NCI-H748 (cell line): Measurements from ENCODE around the gene ALPP.
A peak's percentile ranks its signal among the peaks of the same experiment; 100 is the strongest.
"Not testable (repeated sequence)": the region's sequence is repeated elsewhere in the genome, so short reads cannot be mapped to it uniquely, and the experiment has no call there.

Experiments
- DNase-seq: peaks from one replicate; lab custom pipeline; 2025; ENCODE audit not compliant: unreplicated experiment; lab: John Stamatoyannopoulos, UW

The ALPP gene

DNA sequence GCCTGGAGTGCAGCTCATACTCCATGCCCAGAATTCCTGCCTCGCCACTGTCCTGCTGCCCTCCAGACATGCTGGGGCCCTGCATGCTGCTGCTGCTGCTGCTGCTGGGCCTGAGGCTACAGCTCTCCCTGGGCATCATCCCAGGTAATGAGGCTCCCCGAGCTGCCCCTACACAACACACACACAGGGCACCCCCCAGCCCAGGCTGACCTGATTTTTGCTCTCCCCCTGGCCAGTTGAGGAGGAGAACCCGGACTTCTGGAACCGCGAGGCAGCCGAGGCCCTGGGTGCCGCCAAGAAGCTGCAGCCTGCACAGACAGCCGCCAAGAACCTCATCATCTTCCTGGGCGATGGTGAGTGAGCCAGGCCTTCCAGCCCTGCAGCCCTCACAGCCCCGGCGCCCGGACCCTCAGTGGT, at the start of gene ALPP:
Gene ALPP, plus strand, starts transcription at position 17 of the 417 bp plus-strand sequence. Its CDS starts 52 bp downstream, at position 69.
- not testable (repeated sequence) for DNase-seq

DNA sequence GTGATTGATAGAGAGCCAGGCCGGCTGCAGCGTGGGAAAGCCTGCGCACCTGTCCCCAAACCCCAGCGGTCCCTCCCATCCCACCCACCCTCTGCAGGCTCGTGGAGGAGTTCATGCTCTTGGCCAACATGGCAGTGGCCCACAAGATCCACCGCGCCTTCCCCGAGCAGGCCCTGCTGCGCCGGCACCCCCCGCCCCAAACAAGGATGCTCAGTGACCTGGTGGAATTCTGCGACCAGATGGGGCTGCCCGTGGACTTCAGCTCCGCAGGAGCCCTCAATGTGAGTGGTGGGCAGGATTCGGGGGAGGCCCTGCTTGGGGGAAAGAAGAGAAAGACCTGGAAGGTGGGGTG, 48.9 kb upstream of the ALPP start:
- DNase-seq, result no peak

DNA sequence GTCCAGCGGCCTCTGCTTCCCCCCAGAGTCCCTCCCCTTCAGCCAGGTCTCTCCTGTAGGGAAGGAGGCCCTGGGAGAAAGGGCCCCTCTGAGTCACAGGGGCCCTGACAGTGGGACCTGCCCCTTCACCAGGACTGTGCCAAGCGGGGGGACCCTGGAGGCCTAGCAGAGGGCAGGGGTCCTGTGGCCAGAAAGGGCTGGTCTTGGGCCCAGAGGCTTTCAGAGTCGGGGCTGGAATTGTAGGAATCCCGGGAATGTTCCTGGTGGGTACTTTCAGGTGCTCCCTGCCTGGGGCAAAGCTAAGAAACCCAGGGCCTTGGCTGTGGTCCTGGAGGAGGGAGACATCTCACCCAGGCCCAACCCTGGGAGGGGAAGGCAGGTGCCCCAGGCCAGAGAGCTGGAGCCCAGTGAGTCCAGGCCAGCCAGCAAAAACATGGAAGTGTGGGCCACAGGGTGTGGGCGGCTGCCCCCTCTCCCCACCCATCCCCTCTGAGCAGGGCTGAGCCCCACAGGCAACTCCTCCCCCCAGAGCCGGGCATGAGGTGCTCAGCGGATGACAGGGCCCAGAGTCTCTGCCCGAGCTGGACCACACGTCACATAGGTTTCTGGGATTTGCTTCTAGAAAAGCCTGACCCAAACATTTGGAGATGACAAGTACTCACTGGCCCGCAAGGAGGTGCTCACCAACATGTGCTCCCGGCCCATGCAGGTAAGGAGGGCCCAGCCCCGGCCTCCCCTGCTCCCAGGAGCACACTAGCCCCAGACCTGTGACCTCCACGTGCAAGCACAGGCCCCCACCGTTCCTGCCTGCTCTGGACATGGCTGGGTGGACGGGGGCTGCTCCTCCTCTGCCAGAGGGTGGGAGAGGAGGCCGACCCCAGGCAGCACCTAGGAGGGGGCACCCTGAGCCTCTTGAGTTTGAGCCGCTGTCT, 48.2 kb upstream of the ALPP start:
- DNase-seq, result no peak

DNA sequence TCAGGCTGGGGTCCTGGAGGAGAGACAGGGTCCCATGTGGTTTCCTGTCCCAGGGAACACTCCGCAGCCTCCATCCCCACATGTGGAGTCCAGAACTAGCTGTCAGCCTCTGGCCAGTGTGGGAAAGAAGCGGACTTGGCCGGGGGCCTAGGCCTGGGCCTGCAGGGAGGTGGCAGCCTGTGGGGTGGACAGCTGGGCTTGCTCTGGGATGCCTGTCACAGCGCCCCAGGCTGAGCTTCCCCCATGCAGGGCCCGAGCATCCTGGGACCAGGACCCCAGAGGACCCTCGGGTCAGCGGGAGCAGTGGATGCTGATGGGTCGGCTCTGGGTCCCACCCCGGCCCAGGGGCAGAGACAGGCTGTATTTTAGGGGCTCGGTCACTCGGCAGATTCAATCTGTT, 47.5 kb upstream of the ALPP start:
- not testable (repeated sequence) for DNase-seq

DNA sequence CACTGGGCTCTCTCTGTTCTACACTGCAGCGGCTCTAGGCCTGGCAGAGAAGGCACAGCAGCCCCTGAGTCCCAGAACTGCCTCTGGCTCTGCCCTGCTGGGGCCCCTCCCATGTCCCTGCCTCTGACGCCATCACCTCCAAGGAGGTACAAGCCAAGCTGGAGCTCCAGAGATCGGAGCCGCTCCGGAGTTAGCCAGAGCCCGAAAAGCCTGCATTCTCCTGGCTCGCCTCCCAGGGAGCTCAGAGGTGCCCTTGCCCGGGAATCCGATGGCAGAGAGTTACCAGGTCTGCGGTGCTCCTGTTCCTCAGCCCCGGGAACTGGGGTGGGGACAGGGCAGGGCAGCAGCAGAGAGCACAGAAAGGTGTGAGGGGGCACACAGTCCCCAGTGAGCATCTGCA, 46.9 kb upstream of the ALPP start:
- DNase-seq, result not testable (repeated sequence)

DNA sequence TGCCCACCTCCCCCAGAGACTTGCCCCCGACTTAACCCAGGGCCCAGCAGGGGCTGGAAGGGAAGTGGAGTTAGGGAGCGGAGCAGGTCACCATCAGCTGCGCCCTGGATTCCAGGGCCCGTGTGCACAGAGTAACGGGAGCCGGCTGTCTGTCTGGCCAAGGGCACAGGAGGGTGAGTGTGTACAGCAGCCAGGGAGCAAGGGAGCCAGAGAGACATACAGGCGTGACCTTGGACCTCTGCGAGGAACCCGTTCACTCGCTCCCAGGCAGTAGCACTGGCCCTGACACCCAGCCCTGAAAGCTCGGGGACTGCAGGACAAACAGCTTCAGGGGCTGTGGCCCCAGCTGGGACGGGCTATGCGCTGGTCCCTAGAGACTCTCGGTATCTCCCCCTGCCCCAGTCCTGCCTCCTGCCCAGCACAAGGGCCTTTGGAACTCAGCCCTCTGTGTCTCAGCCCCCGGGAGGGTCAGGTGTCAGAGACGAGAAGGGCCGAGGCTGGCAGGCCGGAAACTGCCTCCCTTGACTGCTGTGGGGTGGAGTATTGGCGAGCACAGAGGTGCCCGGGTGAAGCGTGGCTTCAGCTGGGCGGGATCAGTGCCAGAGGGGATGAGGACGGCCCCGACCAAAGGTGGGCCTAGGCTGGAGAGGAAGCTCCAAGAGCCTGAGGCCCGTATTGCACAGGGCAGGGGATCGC, 46.2 kb upstream of the ALPP start:
- DNase-seq, result not testable (repeated sequence)

DNA sequence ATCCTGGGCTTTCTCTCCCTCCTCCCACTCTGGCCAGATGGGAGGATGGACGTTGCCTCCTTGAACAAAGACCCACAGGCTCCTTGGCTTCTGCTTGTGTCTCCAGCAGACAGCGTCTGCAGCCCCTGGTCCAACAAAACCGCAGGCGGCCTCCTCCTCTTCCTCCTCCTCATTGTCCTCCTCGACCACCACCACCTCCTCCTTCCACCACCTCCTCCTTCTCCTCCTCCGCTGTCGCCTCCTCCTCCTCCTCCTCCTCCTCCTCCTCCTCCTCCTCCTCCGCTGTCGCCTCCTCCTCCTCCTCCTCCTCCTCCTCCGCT, 45.7 kb upstream of the ALPP start:
- no peak for DNase-seq

DNA sequence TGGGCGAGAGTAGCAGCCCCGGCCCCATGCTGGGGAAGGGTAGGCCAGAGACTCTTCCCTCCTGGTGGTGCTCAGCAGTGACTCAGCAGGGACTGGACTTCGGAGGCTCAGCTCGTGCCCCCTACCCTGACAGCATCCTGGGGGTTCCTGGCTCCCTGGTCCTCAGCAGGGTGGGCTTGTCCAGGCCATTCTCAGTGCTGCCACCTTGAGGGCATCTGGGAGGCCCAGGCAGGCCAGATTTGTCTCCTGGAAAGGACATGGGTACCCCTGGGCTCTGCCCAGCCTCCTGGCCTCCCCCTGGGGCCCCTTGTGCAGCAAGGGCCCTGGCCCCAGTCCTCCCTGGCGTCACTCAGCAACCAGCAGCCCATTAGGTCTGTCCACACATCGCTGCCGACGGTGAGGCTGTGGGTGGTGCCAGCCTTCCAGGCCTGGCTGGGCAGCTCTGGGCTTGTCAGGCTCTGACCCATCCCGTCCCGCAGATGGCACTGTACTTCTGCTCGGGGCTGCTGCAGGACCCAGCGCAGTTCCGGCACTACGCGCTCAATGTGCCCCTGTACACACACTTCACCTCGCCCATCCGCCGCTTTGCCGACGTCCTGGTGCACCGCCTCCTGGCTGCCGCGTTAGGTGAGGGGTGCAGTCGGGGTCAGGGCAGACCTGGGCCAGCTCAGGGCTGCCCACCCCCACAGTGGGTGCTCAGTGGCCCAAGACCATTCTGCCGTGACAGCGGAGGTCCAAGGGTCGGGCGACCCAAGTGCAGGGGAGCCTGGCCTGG, 45.0 kb upstream of the ALPP start:
- peak; percentile 8 for DNase-seq

DNA sequence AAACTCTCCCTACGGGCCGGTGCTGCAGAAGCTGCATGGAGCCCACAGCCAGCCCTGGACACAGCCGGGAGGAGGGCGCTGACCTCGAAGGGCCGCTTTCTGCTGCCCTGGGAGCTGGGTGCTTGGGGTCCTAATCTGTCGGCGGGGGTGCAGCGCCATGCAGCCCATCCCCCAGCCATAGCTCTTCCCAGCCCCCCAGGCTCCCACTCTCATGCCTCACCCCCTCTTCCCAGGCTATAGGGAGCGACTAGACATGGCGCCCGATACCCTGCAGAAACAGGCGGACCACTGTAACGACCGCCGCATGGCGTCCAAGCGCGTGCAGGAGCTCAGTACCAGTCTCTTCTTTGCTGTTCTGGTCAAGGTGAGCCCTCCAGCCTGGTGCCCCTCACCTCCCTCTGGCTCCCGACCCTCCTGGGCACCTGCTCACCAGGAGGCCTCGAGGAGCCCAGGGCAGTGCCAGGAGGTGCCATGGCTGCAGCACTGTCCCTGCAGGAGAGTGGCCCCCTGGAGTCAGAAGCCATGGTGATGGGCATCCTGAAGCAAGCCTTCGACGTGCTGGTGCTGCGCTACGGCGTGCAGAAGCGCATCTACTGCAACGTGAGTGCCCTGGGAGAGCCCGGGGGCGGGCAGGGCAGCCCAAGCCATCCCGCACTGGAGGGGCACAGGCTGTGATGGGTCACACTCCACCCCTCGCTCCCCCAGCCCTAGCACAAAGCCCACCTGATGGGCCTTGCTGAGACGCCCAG, 44.2 kb upstream of the ALPP start:
- DNase-seq, result not testable (repeated sequence)

DNA sequence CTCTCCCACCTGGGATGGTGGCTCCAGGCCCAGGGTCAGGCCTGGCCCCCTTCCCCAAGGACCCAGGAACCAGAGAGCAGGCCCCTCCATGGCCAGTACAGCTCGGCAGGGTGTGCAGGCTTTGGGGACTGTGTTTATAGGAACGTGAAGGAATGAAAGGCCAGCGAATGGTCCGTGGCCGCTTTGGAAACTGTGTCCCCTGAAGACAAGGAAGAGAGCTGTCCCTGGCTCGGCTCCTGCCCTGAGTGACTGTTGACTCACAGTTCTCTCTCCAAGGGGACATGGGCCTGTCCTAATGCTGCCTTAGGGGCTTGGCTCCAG, 43.7 kb upstream of the ALPP start:
- DNase-seq, result not testable (repeated sequence)

DNA sequence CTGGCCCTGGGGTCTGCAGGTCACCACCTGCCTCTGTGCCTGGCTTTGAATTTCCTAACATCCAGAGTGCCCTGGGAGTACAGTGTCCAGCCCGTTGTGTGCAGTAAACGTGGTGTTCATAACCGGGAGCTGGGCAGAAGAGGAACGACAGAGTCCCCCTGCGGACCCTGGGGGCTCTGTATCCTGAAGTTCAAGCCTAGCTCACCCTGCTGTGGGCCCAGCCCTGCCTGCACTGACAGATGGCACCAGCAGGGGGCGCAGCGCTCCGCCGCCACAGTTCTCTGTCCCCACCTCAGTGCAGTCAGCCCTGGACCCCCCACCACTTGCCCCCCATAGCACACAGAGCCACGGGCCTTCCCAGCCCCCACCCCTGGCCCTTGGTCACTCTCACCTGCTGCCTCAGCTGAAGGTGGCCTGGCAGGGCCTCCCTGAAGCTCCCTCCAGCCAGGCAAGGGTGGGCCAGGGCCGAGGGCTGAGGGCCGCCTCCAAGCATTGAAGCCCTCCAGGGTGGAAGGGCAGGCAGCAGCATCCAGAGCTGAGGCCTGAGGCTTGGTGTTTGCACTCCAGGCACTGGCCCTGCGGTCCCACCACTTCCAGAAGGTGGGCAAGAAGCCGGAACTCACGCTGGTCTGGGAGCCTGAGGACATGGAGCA, 43.2 kb upstream of the ALPP start:
- DNase-seq, result not testable (repeated sequence)

DNA sequence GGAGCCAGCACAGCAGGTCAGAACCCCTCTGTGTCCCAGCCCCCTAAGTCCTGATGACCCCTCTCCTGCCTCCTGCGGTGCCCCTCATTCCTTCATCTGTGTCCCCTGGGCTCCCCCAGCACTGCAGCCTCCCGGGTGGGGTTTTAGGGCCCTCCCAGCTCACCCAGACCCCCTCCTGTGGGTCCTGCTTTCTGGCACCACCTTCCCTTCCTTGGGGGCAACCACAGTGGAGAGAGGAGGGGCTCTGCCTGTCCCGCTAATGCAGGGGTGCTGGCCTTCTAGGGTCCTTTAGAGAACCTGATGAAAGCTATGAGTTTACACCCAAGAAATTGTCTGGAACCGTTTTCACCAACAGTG, 42.7 kb upstream of the ALPP start:
- DNase-seq, result no peak

DNA sequence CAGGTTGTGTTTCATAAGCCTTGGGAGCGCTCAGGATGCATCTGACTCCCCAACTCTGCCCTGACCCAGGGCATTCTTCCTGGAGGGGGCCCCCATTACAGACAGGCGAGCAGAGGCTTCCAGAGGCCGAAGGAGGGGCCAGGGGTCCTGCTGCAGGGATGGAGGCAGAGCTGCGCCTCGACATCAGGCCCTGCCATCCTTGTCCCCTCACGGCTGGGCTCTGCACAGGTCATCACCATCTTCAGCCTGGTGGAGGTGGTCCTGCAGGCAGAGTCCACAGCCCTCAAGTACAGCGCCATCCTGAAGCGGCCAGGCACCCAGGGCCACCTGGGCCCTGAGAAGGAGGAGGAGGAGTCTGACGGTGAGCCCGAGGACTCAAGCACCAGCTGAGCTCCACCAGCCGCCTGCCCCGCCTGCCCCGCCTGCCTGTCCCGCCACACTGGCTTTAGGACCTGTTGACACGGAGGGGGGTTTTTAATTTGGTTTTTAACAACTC, 42.3 kb upstream of the ALPP start:
- no peak for DNase-seq

DNA sequence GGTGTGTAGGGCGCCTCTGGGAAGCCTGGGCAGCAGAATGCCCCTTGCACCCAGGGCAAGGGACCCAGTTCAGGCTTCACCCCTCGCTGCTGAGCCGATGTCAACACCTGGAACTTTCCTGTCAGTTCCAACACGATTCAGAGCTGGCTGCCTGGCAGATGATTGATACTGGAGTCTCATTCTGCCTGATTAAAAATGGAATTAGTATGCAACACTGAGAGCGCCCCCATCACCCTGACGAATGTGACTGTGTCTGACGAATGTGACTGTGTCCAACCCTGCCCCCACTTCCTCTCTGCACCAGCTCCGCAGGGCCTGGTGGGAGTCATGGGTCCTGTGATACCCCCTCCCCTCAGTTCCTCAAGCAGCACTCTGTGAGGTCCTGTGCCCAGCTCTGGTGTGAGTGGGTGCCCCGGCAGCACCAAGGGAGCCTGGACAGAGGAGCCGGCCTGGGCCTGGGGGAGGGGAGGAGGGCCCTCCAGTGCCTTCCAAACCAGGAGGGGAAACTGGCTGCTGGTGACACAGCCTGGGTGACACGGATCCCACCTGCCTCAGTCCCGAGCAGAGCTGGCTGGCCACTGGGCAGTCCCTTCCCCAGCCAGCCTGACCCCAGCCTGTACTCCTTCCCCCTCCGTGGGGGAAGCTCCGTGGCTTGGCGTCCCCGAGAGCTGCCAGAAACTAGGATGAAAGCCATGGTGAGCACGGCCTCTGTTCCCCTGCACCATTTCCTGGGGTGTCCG, 41.4 kb upstream of the ALPP start:
- no peak for DNase-seq

DNA sequence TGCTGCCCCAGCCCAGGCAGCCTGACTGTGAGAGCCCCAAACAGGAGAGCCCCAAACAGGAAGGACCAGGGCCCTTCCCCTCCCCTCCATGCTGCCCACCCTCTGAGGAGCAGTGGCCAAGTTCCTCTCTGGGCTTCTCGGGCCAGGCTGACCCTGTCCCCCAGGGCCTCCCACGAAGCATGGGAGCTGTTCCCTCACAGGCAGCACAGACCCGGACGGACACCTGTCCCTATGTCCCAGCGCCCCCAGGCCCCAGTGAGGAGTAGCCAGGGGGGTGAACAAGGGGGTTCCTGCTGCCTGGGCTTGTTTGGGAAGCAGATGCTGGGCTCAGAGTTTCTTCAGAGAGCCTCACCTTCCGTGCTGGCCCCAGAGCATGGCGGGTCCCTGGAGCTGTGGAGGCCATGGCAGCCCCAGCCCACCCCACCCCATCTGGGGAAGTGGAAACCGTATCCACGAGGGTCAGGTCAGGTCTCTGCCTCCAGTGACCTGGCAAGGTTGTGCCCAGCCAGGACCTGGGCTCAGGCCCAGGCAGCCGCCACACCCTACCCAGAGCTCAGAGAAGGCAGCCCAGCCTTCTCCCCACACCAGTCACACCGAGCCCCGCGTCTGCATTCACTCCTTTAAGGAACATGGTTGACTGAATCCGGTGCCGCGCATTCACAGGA, 40.3 kb upstream of the ALPP start:
- not testable (repeated sequence) for DNase-seq

DNA sequence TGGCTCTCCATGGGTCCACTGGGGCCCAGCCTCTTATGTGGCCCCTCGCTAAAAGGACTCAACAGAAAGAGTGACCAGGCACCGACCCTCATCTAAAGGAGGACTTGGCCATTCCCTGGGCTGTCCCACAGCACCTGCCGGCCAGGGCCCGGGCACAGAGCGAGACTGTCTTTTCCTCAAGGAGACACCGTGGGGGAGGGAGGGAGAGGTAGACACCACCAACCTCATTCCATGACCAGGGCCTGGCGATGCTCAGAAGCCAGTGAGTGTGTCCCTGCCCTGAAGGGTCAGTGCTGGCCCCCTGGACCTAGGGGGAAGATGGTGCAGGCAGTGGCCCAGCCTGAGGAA, 39.8 kb upstream of the ALPP start:
- DNase-seq, result no peak

DNA sequence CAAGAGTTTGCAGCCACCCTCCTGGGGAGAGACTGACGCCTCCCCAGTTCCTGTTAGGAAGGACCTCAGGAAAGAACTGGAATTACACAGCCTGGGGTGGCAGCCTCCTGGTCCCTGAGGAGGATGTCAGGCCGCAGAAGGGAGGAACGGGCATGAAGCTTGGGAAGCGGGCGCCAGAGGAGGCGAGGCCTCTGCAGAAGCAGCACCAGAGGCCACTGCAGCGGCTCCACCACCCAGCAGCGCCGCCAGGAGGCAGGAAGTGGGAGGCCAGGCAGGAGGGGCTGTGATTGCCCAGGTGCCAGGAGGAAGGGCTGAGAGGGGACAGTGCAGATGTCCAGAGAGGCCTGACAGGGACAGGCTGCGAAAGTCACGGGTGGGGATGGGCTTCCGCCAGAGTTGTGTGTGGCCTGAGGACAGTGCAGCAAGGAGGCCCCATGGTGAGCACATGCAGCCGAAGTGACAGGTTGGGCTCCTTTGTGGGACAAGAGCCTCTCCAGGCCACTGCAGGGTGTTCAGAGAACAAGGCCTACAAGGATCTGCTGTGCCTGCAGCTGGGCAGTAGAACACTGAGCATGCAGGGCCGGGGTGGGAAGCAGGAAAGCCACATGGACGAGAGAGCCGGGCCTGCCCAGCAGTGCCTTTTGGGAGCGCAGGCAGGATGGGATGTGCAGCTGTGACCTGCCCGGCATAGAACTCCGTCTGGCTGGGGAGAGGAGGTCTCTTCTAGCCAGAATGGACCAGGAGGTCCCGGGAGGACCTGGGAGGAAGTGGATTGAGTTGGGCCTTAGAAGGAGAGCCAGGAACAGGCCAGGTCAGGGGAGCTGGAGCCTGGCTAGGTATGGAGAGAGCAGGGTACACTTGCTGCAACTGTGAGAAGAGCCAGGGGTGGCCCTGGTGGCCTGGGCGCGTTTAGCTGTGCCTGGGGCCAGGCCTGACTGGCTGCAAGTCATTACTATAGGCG, 39.1 kb upstream of the ALPP start:
- no peak for DNase-seq
